Endothelial cell of umbilical vein (primary cell): ENCODE measurements around the gene HTRA1. TPM values are rescaled to one million over a fixed set of nuclear protein-coding genes. Genes with fewer than 3 reads are reported as not detected.

ENCODE experiments used
- BruUV-seq: library from RNA; stranded (reverse); fragments of 400-500 nt; replicated peaks from 2 replicates; lab custom pipeline; 2021; lab: Mats Ljungman, UMichigan
- CTCF ChIA-PET: fragments of 300-600, 350-600 bp; sonication (Branson Sonifier 250); formaldehyde crosslinking; loops from one replicate; lab custom pipeline; 2021; ENCODE audit warnings: antibody characterized with exemption, inconsistent platforms; lab: Charles Lee
- POLR2A ChIA-PET: fragments of 300-600, 350-600 bp; sonication (Branson Sonifier 250); formaldehyde crosslinking; loops from one replicate; lab custom pipeline; 2021; ENCODE audit warnings: antibody characterized with exemption, inconsistent platforms; lab: Charles Lee
- DNase-seq: peaks from one replicate; pipeline ENCODE4 v3.0.0-alpha.2; 2011; ENCODE audit warnings: low read depth, low spot score
- FAIRE-seq: peaks from 2 replicates; lab custom pipeline; 2011; peaks lifted over from hg19 to GRCh38; lab: Jason Lieb, UNC
- H2AFZ ChIP-seq: 2 replicates; pipeline ENCODE4 v1.6.0; 2012; ENCODE audit warnings: low read depth, low read length, control low read depth, inconsistent platforms
- H3K27ac ChIP-seq: 2 replicates; pipeline ENCODE4 v1.5.1; 2011; ENCODE audit warnings: low read depth, mild to moderate bottlenecking, control low read depth, low read length, moderate library complexity; ENCODE audit not compliant: insufficient read depth
- H3K27me3 ChIP-seq, 2 experiments: 2 replicates each; pipeline versions ENCODE4 v1.6.0 to v1.6.1; 2011; ENCODE audit warnings: low read length in 2 of 2, mixed read lengths in 1 of 2; ENCODE audit not compliant: control insufficient read depth in 2 of 2, insufficient read depth in 2 of 2
- H3K36me3 ChIP-seq, 2 experiments: 2 replicates in 1 of 2; 3 replicates in 1 of 2; pipeline ENCODE4 v1.5.1; 2011; ENCODE audit warnings: low read length in 2 of 2, mild to moderate bottlenecking in 1 of 2, moderate library complexity in 1 of 2; ENCODE audit not compliant: control insufficient read depth in 2 of 2, insufficient read depth in 2 of 2; ENCODE audit errors: extremely low read depth in 1 of 2
- H3K4me1 ChIP-seq: 3 replicates; pipeline ENCODE4 v1.5.1; 2011; ENCODE audit warnings: mild to moderate bottlenecking, low read length; ENCODE audit not compliant: control insufficient read depth, insufficient read depth; ENCODE audit errors: extremely low read depth
- H3K4me2 ChIP-seq: 2 replicates; pipeline ENCODE4 v1.6.1; 2011; ENCODE audit warnings: low read length, control low read depth, mixed read lengths; ENCODE audit not compliant: insufficient read depth
- H3K4me3 ChIP-seq, 3 experiments: fragments of 200-600 bp in 1 of 3; sonication (generic), shearing (Covaris generic) in 1 of 3; replicated peaks in 1 of 3; 2 replicates each; pipeline ENCODE4 v1.5.1; 2011 to 2016; ENCODE audit warnings: control low read depth in 3 of 3, low read length in 3 of 3, mild to moderate bottlenecking in 2 of 3, inconsistent platforms in 1 of 3, low read depth in 1 of 3, moderate library complexity in 1 of 3; ENCODE audit not compliant: insufficient read depth in 1 of 3
- H3K79me2 ChIP-seq: 2 replicates; pipeline ENCODE4 v1.6.0; 2012; ENCODE audit warnings: low read length, inconsistent platforms; ENCODE audit not compliant: control insufficient read depth, insufficient read depth
- H3K9ac ChIP-seq: replicated peaks from 2 replicates; pipeline ENCODE3; 2011; ENCODE audit warnings: low read length, control low read depth; ENCODE audit not compliant: insufficient read depth; ENCODE audit errors: extremely low read depth
- H3K9me1 ChIP-seq: replicated peaks from 3 replicates; pipeline ENCODE4 v1.6.0; 2011; ENCODE audit warnings: mild to moderate bottlenecking, low read length; ENCODE audit not compliant: control insufficient read depth, insufficient read depth; ENCODE audit errors: extremely low read depth
- H3K9me3 ChIP-seq: replicated peaks from 2 replicates; pipeline ENCODE4 v1.5.1; 2012; ENCODE audit warnings: low read length, inconsistent platforms; ENCODE audit not compliant: control insufficient read depth, insufficient read depth
- H4K20me1 ChIP-seq: replicated peaks from 2 replicates; pipeline ENCODE3; 2011; ENCODE audit warnings: mild to moderate bottlenecking, low read length; ENCODE audit not compliant: control insufficient read depth, insufficient read depth; ENCODE audit errors: extremely low read depth
- EZH2 ChIP-seq: IDR thresholded peaks from 2 replicates; pipeline ENCODE4 v1.6.1; 2012; ENCODE audit warnings: borderline replicate concordance, low read depth, mild to moderate bottlenecking, moderate library complexity, low read length, inconsistent platforms; ENCODE audit not compliant: severe bottlenecking
- FOS ChIP-seq: IDR thresholded peaks from 2 replicates; pipeline ENCODE4 v1.6.1; 2011; ENCODE audit warnings: mild to moderate bottlenecking, low read length, moderate library complexity, borderline replicate concordance; ENCODE audit not compliant: insufficient read depth
- GATA2 ChIP-seq: IDR thresholded peaks from 2 replicates; pipeline ENCODE4 v1.7.0; 2011; ENCODE audit warnings: low read depth, mild to moderate bottlenecking, moderate library complexity, mixed read lengths, low read length; ENCODE audit not compliant: insufficient read length, insufficient read depth
- JUN ChIP-seq: IDR thresholded peaks from 2 replicates; pipeline ENCODE4 v1.6.1; 2011; ENCODE audit warnings: borderline replicate concordance, low read depth; ENCODE audit not compliant: insufficient read length, insufficient read depth
- MYC ChIP-seq: IDR thresholded peaks from one replicate; pipeline ENCODE4 v1.6.1; 2011; ENCODE audit warnings: mild to moderate bottlenecking, low read depth, low read length
- POLR2A ChIP-seq: IDR thresholded peaks from 2 replicates; pipeline ENCODE4 v1.6.1; 2012; ENCODE audit warnings: low read depth, mild to moderate bottlenecking, control low read depth, low read length
- POLR2AphosphoS5 ChIP-seq: IDR thresholded peaks from 2 replicates; pipeline ENCODE4 v1.6.1; 2012; ENCODE audit warnings: low read depth, mild to moderate bottlenecking, control low read depth, low read length, moderate library complexity; ENCODE audit not compliant: insufficient read depth
- dilution Hi-C: fragments of 300-500 bp; cut with MboI; formaldehyde crosslinking; loops from one replicate; pipeline ENCODE4 v1.15.0; 2019; ENCODE audit warnings: low sequenced_read_pairs; ENCODE audit not compliant: extremely low pct_ligation_motif_present
- intact Hi-C: fragments of 100-400 bp; cut with micrococcal nuclease; formaldehyde crosslinking; loops from one replicate; pipeline ENCODE4 v1.10.0; 2022
- polyA plus RNA-seq, 4 experiments: library from polyadenylated mRNA; depleted of rRNA in 3 of 4; stranded (reverse) in 3 of 4; unstranded in 1 of 4; fragments of >200 nt; gene quantifications; 2 replicates each; pipeline versions ENCODE4 v1.2.1 to v1.2.3, GENCODE V29; 2011 to 2012; ENCODE audit warnings: missing spikeins in 1 of 4
- total RNA-seq: library from RNA; stranded (reverse); gene quantifications from 2 replicates; pipeline ENCODE4 v1.2.3, GENCODE V29; 2021
- TF ChIP-seq, protein P1 (sequence below): IDR thresholded peaks from 2 replicates; pipeline ENCODE4 v1.6.1; 2011; ENCODE audit not compliant: insufficient read depth, insufficient read length
- TF ChIP-seq, protein P2 (sequence below), 2 donors: IDR thresholded peaks; 1 replicate in 1 of 2; 2 replicates in 1 of 2; pipeline ENCODE4 v1.5.1; 2011; ENCODE audit warnings: low read length in 2 of 2, mild to moderate bottlenecking in 2 of 2, moderate library complexity in 2 of 2, control low read depth in 1 of 2, inconsistent platforms in 1 of 2, low read depth in 1 of 2; ENCODE audit not compliant: insufficient read depth in 1 of 2; ENCODE audit errors: extremely low read depth in 1 of 2

Gene HTRA1
- total and polyA plus RNA-seq, 2 donors (not counting 3 experiments of a cell fraction or from before 2014, with no cell fraction given), result 192 to 270 TPM

DNA sequence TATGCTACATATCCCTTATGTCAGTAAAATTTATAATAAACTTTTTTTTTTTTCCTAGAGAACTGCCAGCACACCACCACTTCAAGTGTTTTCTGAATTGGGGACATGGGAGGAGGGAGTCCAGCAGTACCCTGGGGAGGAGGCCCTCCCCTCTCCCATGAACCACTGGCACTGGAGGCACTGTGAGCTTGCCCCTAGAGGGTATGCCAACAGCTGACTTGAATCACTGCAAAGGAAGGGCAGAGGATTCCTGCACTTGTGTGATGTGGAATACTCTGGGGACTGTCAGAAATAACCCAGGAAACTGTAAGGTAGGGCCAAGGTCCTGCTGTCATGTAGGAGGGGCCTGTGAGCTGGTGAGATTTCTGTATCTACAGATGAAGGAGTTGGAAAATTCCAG lies 15.4 kb upstream of the HTRA1 start:
- intact Hi-C loops, result no loop called here
- dilution Hi-C loops, result loop anchor here (25.0 kb wide), 1 partner anchor 159 kb away; no protein-coding TSS in a partner anchor
- no peak overlapping the region for H3K27ac ChIP-seq
- H3K4me3 ChIP-seq, result no peak overlapping the region
- H3K9me1 ChIP-seq, result no peaks in the 10 kb centered on the region
- H3K9ac ChIP-seq, result no peak overlapping the region
- no TSS peak for BruUV-seq
- H3K9me3 ChIP-seq, result no peaks in the 10 kb centered on the region
- no peak overlapping the region for H3K4me2 ChIP-seq
- CTCF ChIA-PET, result interaction anchor here (1.4 to 2.6 kb wide), 3 partner anchors 11 to 147 kb away, joined by 3 to 10 read pairs (median 9); no protein-coding TSS in a partner anchor
- no peak for FAIRE-seq
- no peaks in the 10 kb centered on the region for H3K27me3 ChIP-seq
- no peak for TF ChIP-seq JUN
- TF ChIP-seq, protein P1, sequence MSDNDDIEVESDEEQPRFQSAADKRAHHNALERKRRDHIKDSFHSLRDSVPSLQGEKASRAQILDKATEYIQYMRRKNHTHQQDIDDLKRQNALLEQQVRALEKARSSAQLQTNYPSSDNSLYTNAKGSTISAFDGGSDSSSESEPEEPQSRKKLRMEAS, result no peak
- TF ChIP-seq MYC, result no peak
- TF ChIP-seq GATA2, result no peak
- TF ChIP-seq POLR2A, result no peak
- no peak for TF ChIP-seq POLR2AphosphoS5
- no peak for TF ChIP-seq FOS
- TF ChIP-seq, protein P2, sequence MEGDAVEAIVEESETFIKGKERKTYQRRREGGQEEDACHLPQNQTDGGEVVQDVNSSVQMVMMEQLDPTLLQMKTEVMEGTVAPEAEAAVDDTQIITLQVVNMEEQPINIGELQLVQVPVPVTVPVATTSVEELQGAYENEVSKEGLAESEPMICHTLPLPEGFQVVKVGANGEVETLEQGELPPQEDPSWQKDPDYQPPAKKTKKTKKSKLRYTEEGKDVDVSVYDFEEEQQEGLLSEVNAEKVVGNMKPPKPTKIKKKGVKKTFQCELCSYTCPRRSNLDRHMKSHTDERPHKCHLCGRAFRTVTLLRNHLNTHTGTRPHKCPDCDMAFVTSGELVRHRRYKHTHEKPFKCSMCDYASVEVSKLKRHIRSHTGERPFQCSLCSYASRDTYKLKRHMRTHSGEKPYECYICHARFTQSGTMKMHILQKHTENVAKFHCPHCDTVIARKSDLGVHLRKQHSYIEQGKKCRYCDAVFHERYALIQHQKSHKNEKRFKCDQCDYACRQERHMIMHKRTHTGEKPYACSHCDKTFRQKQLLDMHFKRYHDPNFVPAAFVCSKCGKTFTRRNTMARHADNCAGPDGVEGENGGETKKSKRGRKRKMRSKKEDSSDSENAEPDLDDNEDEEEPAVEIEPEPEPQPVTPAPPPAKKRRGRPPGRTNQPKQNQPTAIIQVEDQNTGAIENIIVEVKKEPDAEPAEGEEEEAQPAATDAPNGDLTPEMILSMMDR (IDR thresholded peaks at IDR 0.05; ENCODE audit: extremely low read depth in 1 of 2, insufficient read depth in 1 of 2, low read depth in 1 of 2, low read length in 2 of 2), result no peak
- TF ChIP-seq EZH2, result no peak
- no peaks in the 10 kb centered on the region for H3K79me2 ChIP-seq
- no peak overlapping the region for H2AFZ ChIP-seq
- no peak for DNase-seq
- no peaks in the 10 kb centered on the region for H4K20me1 ChIP-seq
- peaks cover 21% of the 10 kb centered on the region for H3K4me1 ChIP-seq
- no peaks in the 10 kb centered on the region for H3K36me3 ChIP-seq
- POLR2A ChIA-PET, result no interaction called here
